Suprapubic skin (tissue), 4 donors: ENCODE data around the gene RNASE8. TPM values are rescaled to one million over a fixed set of nuclear protein-coding genes. Genes with fewer than 3 reads are reported as not detected.

Experiments
- DNase-seq, 2 donors: peaks; one replicate each; pipeline ENCODE4 v3.0.0-alpha.2; 2019; ENCODE audit warnings: low spot score in 2 of 2
- H3K27ac ChIP-seq: fragments of 200-600 bp; sonication (generic); one replicate; pipeline ENCODE4 v1.5.1; 2019
- H3K27me3 ChIP-seq: fragments of 200-600 bp; sonication (generic); one replicate; pipeline ENCODE4 v1.5.1; 2019
- H3K36me3 ChIP-seq: fragments of 200-600 bp; sonication (generic); one replicate; pipeline ENCODE4 v1.5.1; 2019
- H3K4me1 ChIP-seq: fragments of 200-600 bp; sonication (generic); one replicate; pipeline ENCODE4 v1.5.1; 2019
- H3K4me3 ChIP-seq: fragments of 200-600 bp; sonication (generic); one replicate; pipeline ENCODE4 v1.5.1; 2019; ENCODE audit warnings: mild to moderate bottlenecking
- H3K9me3 ChIP-seq: fragments of 200-600 bp; sonication (generic); one replicate; pipeline ENCODE4 v1.5.1; 2019
- CTCF ChIP-seq, 2 donors: fragments of 200-600 bp in 1 of 2; fragments of 450-650 bp in 1 of 2; sonication (generic) in 1 of 2; IDR thresholded peaks; one replicate each; pipeline ENCODE4 v1.5.1; 2016 to 2019; ENCODE audit warnings: antibody characterized with exemption in 2 of 2, mild to moderate bottlenecking in 1 of 2, moderate library complexity in 1 of 2
- EP300 ChIP-seq: sonication (generic); formaldehyde crosslinking; IDR thresholded peaks from one replicate; pipeline ENCODE4 v1.6.1; 2017; ENCODE audit warnings: antibody characterized with exemption
- POLR2A ChIP-seq, 2 donors: fragments of 450-650 bp; IDR thresholded peaks; one replicate each; pipeline ENCODE4 v1.6.1; 2017; ENCODE audit warnings: antibody characterized with exemption in 2 of 2, mild to moderate bottlenecking in 2 of 2, moderate library complexity in 2 of 2
- POLR2AphosphoS5 ChIP-seq, 3 donors: sonication (generic); formaldehyde crosslinking; IDR thresholded peaks; one replicate each; pipeline ENCODE4 v1.6.1; 2017; ENCODE audit warnings: antibody characterized with exemption in 3 of 3
- WGBS: methylation state at CpG from one replicate; pipeline ENCODE4 v1.1.5; 2018; 5-methylcytosine and 5-hydroxymethylcytosine counted together
- total RNA-seq, 4 donors: library from RNA; depleted of rRNA; stranded (reverse); fragments of >200 nt; gene quantifications; one replicate each; pipeline ENCODE4 v1.1.0, GENCODE V29; 2016

The RNASE8 gene
- total RNA-seq, 4 donors from 2014 or later = not detected

- Histone ChIP-seq H3K27ac (peak overlapping the region; percentile 94), H3K36me3 (peaks cover 41% of the 10 kb centered on the region), H3K9me3 (no peaks in the 10 kb centered on the region), H3K27me3 (no peaks in the 10 kb centered on the region), H3K4me3 (peak overlapping the region; percentile 86), H3K4me1 (peaks cover 58% of the 10 kb centered on the region)
- DNase-seq = no peak
- 79% methylated on average over 5 of the region's 5 CpGs for WGBS
- TF ChIP-seq EP300 (no peak), POLR2AphosphoS5 (IDR thresholded peaks at IDR 0.05) (no peak), CTCF (IDR thresholded peaks at IDR 0.05) (no peak), POLR2A (IDR thresholded peaks at IDR 0.05) (no peak)
These were observed 34.9 kb upstream of the RNASE8 start for GRCh38 chr14:21022686-21023085.

- Histone ChIP-seq H3K4me3 (peak overlapping the region; percentile 86), H3K27me3 (no peaks in the 10 kb centered on the region), H3K27ac (peak overlapping the region; percentile 94), H3K4me1 (peaks cover 58% of the 10 kb centered on the region), H3K36me3 (peaks cover 36% of the 10 kb centered on the region), H3K9me3 (no peaks in the 10 kb centered on the region)
- 66% methylated on average over 7 of the region's 7 CpGs for WGBS
- TF ChIP-seq POLR2AphosphoS5 (IDR thresholded peaks at IDR 0.05) = no peak
- TF ChIP-seq EP300 = no peak
- no peak for TF ChIP-seq CTCF (IDR thresholded peaks at IDR 0.05)
- TF ChIP-seq POLR2A (IDR thresholded peaks at IDR 0.05) = no peak
- DNase-seq = peak in 1 of 2 donors; percentile 58
These were observed 34.4 kb upstream of the RNASE8 start for GRCh38 chr14:21023174-21023573.

GRCh38 chr14:21023817-21024584 lies 33.6 kb upstream of the RNASE8 start:
- Histone ChIP-seq H3K27me3 (no peaks in the 10 kb centered on the region), H3K9me3 (no peaks in the 10 kb centered on the region), H3K36me3 (peaks cover 28% of the 10 kb centered on the region), H3K27ac (peak overlapping the region; percentile 94), H3K4me1 (peaks cover 58% of the 10 kb centered on the region), H3K4me3 (peak overlapping the region; percentile 86)
- 22% methylated on average over 17 of the region's 17 CpGs for WGBS
- no peak for TF ChIP-seq CTCF (IDR thresholded peaks at IDR 0.05)
- TF ChIP-seq POLR2A (IDR thresholded peaks at IDR 0.05) = no peak
- no peak for TF ChIP-seq EP300
- TF ChIP-seq POLR2AphosphoS5 (IDR thresholded peaks at IDR 0.05) = no peak
- DNase-seq = peak in 1 of 2 donors; percentile 74

- Histone ChIP-seq H3K36me3 (peaks cover 20% of the 10 kb centered on the region), H3K4me3 (peak within 1 kb of the TSS; percentile 86), H3K9me3 (no peaks in the 10 kb centered on the region), H3K27me3 (no peaks in the 10 kb centered on the region), H3K4me1 (peaks cover 58% of the 10 kb centered on the region), H3K27ac (peak within 1 kb of the TSS; percentile 94)
- WGBS = 1% methylated on average over 18 of the region's 72 CpGs
- TF ChIP-seq POLR2AphosphoS5 (IDR thresholded peaks at IDR 0.05) = peak in 1 of 3 donors; percentile 19
- no peak for TF ChIP-seq EP300
- no peak for TF ChIP-seq POLR2A (IDR thresholded peaks at IDR 0.05)
- no peak for TF ChIP-seq CTCF (IDR thresholded peaks at IDR 0.05)
- peak; percentile 86 to 90 for DNase-seq
These were observed 32.8 kb upstream of the RNASE8 start, which contains the start of gene NDRG2 for GRCh38 chr14:21024585-21025370. Gene NDRG2 (minus strand): TSS chr14:21025061. CDS start chr14:21023315, 1,746 bp downstream.
